ENCODE measurements around the gene C14orf93.

DNA sequence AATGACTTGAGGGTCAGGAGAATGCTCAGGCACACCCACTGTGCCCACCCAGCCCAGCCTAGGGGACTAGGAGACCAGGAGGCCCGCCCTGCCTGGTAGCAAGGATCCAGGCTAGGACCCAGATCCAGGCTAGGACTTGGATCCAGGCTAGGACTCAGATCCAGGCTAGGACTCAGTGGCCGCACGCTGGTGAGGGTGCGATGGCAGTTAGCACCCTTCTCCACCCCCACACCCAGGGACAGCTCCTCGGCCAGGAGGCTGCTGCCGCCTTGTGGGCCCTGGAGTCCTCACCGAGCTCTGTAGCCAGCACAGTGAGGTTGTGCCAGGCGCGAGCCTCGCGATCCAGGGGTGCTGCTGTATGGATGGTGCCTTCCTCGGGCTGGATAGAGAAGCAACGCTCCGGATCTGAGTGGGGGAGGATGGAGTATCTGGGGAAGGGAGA lies 42.3 kb upstream of the C14orf93 start:
- TF ChIP-seq EP300 (IDR thresholded peaks at IDR 0.05) (no peak), POLR2AphosphoS5 (IDR thresholded peaks at IDR 0.05) (no peak)
- TF ChIP-seq, protein P1, sequence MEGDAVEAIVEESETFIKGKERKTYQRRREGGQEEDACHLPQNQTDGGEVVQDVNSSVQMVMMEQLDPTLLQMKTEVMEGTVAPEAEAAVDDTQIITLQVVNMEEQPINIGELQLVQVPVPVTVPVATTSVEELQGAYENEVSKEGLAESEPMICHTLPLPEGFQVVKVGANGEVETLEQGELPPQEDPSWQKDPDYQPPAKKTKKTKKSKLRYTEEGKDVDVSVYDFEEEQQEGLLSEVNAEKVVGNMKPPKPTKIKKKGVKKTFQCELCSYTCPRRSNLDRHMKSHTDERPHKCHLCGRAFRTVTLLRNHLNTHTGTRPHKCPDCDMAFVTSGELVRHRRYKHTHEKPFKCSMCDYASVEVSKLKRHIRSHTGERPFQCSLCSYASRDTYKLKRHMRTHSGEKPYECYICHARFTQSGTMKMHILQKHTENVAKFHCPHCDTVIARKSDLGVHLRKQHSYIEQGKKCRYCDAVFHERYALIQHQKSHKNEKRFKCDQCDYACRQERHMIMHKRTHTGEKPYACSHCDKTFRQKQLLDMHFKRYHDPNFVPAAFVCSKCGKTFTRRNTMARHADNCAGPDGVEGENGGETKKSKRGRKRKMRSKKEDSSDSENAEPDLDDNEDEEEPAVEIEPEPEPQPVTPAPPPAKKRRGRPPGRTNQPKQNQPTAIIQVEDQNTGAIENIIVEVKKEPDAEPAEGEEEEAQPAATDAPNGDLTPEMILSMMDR (IDR thresholded peaks at IDR 0.05): peak in 4 of 7 experiments; percentile 17 to 59 (median 48)
